GM12875 (cell line): ENCODE data around the gene ZBTB14.

Experiments
- H3K4me3 ChIP-seq: one replicate; pipeline ENCODE4 v1.5.1; 2011; ENCODE audit warnings: low read depth, low read length, control low read depth
- CTCF ChIP-seq: IDR thresholded peaks from 2 replicates; pipeline ENCODE4 v1.5.1; 2011; ENCODE audit warnings: low read depth, mild to moderate bottlenecking, control low read depth, inconsistent platforms, low read length, moderate library complexity, borderline replicate concordance; ENCODE audit not compliant: insufficient read depth

The ZBTB14 gene

DNA sequence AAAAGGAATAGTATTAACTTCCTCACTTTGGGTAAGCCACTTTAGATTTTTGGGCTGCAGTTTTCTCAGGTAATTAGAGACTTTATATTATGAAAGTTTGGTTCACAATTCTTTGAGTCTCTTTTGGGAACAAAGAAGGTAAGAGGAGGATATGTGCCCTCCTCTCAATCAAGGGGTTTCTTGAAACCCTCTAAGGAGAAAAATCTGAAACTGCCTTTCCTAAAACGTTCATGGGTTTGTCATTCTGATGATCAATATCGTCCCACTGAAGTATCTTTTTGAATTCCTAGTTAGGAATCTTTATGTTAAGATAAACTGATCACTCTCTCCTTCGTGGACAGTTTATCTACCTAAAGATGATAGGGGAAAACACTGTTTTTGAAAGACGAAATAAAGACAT lies 56.1 kb downstream of the ZBTB14 start:
- no peak for TF ChIP-seq CTCF
- no peak overlapping the region for H3K4me3 ChIP-seq
